Heart left ventricle (tissue), 16 donors: ENCODE measurements around the gene SWSAP1. TPM values are rescaled to one million over a fixed set of nuclear protein-coding genes. Genes with fewer than 3 reads are reported as not detected.

ENCODE experiments used
- ATAC-seq, 4 donors: fragments of 200-7000 bp; cut with Tn5 transposase; one replicate each; pipeline ENCODE4 v1.9.1; 2020 to 2022; ENCODE audit warnings: moderate library complexity in 4 of 4, mild to moderate bottlenecking in 3 of 4, moderate number of reproducible peaks in 1 of 4
- DNase-seq, 5 donors: peaks; one replicate each; pipeline ENCODE4 v3.0.0-alpha.2; 2020
- H3K27ac ChIP-seq, 12 donors: fragments of 200-600 bp; sonication (generic) in 4 of 12; one replicate each; pipeline versions ENCODE4 v1.5.0 to v1.8.0; 2016 to 2022; ENCODE audit warnings: mild to moderate bottlenecking in 2 of 12
- H3K27me3 ChIP-seq, 9 donors: fragments of 200-600 bp; sonication (generic) in 2 of 9; one replicate each; pipeline versions ENCODE4 v1.5.1 to v1.8.0; 2016 to 2022; ENCODE audit warnings: mild to moderate bottlenecking in 3 of 9
- H3K36me3 ChIP-seq, 9 donors: fragments of 200-600 bp; sonication (generic) in 2 of 9; one replicate each; pipeline versions ENCODE4 v1.5.0 to v1.8.0; 2018 to 2022; ENCODE audit warnings: mild to moderate bottlenecking in 2 of 9
- H3K4me1 ChIP-seq, 12 donors: fragments of 200-600 bp; sonication (generic) in 4 of 12; one replicate each; pipeline versions ENCODE4 v1.5.0 to v1.8.0; 2016 to 2022; ENCODE audit warnings: mild to moderate bottlenecking in 3 of 12
- H3K4me3 ChIP-seq, 12 donors: fragments of 200-600 bp; sonication (generic) in 4 of 12; one replicate each; pipeline versions ENCODE4 v1.5.0 to v1.8.0; 2017 to 2022; ENCODE audit warnings: mild to moderate bottlenecking in 9 of 12, moderate library complexity in 4 of 12
- H3K9me3 ChIP-seq, 12 donors: fragments of 200-600 bp; sonication (generic) in 4 of 12; one replicate each; pipeline versions ENCODE4 v1.5.0 to v1.8.0; 2016 to 2022; ENCODE audit warnings: mild to moderate bottlenecking in 1 of 12
- POLR2A ChIP-seq, 2 donors: fragments of 450-650 bp; IDR thresholded peaks; one replicate each; pipeline ENCODE4 v1.6.1; 2017; ENCODE audit warnings: antibody characterized with exemption in 2 of 2, mild to moderate bottlenecking in 2 of 2, moderate library complexity in 2 of 2
- WGBS, 4 donors: extraction: QIAGEN DNeasy Blood & Tissue Kit in 2 of 4; methylation state at CpG; one replicate each; pipeline versions ENCODE4 v1.1.5 to v1.1.7; 2013 to 2018; 5-methylcytosine and 5-hydroxymethylcytosine counted together
- intact Hi-C, 10 donors: fragments of 100-400 bp; cut with DNase I; formaldehyde crosslinking; loops; one replicate each; pipeline versions ENCODE4 v1.11.1 to v1.14.2; 2022
- long read RNA-seq, 3 donors: library from polyadenylated mRNA; unstranded; transcript quantifications; one replicate each; pipeline ENCODE4 v2.0.0, GENCODE V29; 2020 to 2021
- polyA plus RNA-seq, 2 donors: library from polyadenylated mRNA; stranded (reverse); fragments of 200-250 nt; gene quantifications; one replicate each; pipeline ENCODE4 v1.2.3, GENCODE V29; 2013
- total RNA-seq, 9 donors: library from RNA; depleted of rRNA in 2 of 9; stranded (reverse); fragments of >200 nt in 2 of 9; fragmentation: NEBNext Ultra II Directional in 3 of 9; extraction: Animal tissue kit (Norgen Biotek cat#: 25700) in 3 of 9; gene quantifications; one replicate each; pipeline versions ENCODE4 v1.1.0 to v1.2.4, GENCODE V29; 2016 to 2023
- TF ChIP-seq, protein P1 (sequence below), 12 donors: fragments of 200-600 bp; sonication (generic) in 4 of 12; IDR thresholded peaks; one replicate each; pipeline versions ENCODE4 v1.5.0 to v1.8.0; 2018 to 2022; ENCODE audit warnings: antibody characterized with exemption in 12 of 12, mild to moderate bottlenecking in 5 of 12
- donor health status: ischemic (EF 13 %, LVEDD 7.1; RV severe dilation, severe dysfunction).
- donor health status: healthy with polysubstance abuse.
- donor health status: DM: no; HTN: yes; CAD: no.
- donor health status: DM: no; HTN: no; CAD: no.
- donor health status: ischemic (EF 25% LVEDD 6.9; RV normal size, moderate dysfunction).
- donor health status: ischemic (EF 25% LVEDD 5.7; RV mildly dilated, moderate dysfunction).
- donor health status: healthy.
- donor health status: DM: yes; HTN: yes; CAD: no.
- donor health status: ischemic (EF 35%, LVEDD 5.7; RV mildly dilated, moderate dysfunction).
- donor health status: nonischemic (EF 11% LVEDD 7.7; RV severe dilation, severe dysfunction).
- donor health status: DM: yes; HTN: yes; CAD: no.
- donor health status: PGD.
- donor health status: ischemic (EF 29% LVEDD 5.4; RV normal size, mild dysfunction).
- donor health status: nonischemic (EF 23%, LVEDD 6.1; RV moderate dilation, normal function).

SWSAP1 gene, protein sequence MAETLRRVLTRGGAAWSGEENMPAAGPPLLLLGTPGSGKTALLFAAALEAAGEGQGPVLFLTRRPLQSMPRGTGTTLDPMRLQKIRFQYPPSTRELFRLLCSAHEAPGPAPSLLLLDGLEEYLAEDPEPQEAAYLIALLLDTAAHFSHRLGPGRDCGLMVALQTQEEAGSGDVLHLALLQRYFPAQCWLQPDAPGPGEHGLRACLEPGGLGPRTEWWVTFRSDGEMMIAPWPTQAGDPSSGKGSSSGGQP
- 1 to 10 TPM in 7 of 9 donors, under 1 TPM in 2; 0.67 to 1.9 (median 1.5) TPM for total RNA-seq
- 1 to 10 TPM; 1.9 to 2.1 TPM for polyA plus RNA-seq
- long read RNA-seq, donor 1, partial matches to known transcripts, result 0 of 4 reads
- long read RNA-seq, donor 1, other reads (novel, unspliced or antisense), result 0 of 4 reads
- long read RNA-seq, donor 2, partial matches to known transcripts, result 0 of 4 reads
- long read RNA-seq, donor 2, other reads (novel, unspliced or antisense), result 2 of 4 reads
- long read RNA-seq, donor 3, partial matches to known transcripts, result 0 of 3 reads
- long read RNA-seq, donor 3, other reads (novel, unspliced or antisense), result 0 of 3 reads

DNA sequence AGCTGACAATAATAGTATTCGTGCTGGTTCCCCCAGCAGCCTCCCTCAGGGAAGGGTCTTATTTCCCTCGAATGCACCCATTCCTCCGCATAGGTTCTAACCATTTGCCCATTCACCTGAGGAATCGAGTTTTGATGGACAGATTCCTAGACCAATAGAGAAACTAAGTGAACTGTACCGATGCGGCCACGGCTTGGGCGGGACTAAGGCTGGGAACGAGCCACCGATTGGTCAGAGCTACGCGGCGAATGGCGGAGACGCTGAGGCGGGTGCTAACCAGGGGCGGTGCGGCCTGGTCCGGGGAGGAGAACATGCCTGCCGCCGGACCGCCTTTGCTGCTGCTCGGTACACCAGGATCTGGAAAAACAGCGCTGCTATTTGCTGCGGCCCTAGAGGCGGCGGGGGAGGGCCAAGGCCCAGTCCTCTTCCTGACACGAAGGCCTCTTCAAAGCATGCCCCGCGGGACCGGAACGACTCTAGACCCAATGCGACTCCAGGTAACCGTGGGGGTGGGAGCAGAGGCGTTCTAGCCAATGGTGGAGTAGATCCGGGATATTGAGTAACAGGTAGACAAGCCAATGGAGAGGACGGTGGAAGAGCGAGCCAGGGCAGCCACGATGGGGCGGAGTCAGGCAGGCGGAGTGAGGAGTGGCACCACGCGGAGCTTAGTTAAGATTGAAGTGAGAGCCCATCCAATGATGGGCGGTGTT, at the start of gene SWSAP1:
Gene SWSAP1 (plus strand): TSS at position 234 of the 710 bp plus-strand sequence. CDS start 15 bp downstream, at position 249.
- ATAC-seq (peak; percentile 96 to 98 (median 98)), DNase-seq (peak; percentile 99)
- intact Hi-C loops, result loop anchor here in 8 of 10 donors (1.0 to 10.0 kb wide), 5 partner anchors 28 to 220 kb away; partner anchors contain the start of genes TSPAN16 (in 6 of the 8), ODAD3 (in 3 of the 8), PRKCSH (in 3 of the 8) and CCDC159 (in 1 of the 8)
- Histone ChIP-seq H3K27me3 (no peaks in the 10 kb centered on the region), H3K4me3 (peak within 1 kb of the TSS; percentile 25 to 90 (median 70)), H3K27ac (peak within 1 kb of the TSS; percentile 92 to 100 (median 96)), H3K9me3 (no peaks in the 10 kb centered on the region), H3K36me3 (peaks cover 0 to 7% (median 5%) of the 10 kb centered on the region in 9 donors), H3K4me1 (peaks cover 7 to 48% (median 21%) of the 10 kb centered on the region in 12 donors)
- 0 to 1% (median 1%) methylated on average over 40 to 44 of the region's 44 CpGs for WGBS, 4 donors
- TF ChIP-seq POLR2A (IDR thresholded peaks at IDR 0.05), result no peak
- TF ChIP-seq, protein P1, sequence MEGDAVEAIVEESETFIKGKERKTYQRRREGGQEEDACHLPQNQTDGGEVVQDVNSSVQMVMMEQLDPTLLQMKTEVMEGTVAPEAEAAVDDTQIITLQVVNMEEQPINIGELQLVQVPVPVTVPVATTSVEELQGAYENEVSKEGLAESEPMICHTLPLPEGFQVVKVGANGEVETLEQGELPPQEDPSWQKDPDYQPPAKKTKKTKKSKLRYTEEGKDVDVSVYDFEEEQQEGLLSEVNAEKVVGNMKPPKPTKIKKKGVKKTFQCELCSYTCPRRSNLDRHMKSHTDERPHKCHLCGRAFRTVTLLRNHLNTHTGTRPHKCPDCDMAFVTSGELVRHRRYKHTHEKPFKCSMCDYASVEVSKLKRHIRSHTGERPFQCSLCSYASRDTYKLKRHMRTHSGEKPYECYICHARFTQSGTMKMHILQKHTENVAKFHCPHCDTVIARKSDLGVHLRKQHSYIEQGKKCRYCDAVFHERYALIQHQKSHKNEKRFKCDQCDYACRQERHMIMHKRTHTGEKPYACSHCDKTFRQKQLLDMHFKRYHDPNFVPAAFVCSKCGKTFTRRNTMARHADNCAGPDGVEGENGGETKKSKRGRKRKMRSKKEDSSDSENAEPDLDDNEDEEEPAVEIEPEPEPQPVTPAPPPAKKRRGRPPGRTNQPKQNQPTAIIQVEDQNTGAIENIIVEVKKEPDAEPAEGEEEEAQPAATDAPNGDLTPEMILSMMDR (IDR thresholded peaks at IDR 0.05), result no peak

DNA sequence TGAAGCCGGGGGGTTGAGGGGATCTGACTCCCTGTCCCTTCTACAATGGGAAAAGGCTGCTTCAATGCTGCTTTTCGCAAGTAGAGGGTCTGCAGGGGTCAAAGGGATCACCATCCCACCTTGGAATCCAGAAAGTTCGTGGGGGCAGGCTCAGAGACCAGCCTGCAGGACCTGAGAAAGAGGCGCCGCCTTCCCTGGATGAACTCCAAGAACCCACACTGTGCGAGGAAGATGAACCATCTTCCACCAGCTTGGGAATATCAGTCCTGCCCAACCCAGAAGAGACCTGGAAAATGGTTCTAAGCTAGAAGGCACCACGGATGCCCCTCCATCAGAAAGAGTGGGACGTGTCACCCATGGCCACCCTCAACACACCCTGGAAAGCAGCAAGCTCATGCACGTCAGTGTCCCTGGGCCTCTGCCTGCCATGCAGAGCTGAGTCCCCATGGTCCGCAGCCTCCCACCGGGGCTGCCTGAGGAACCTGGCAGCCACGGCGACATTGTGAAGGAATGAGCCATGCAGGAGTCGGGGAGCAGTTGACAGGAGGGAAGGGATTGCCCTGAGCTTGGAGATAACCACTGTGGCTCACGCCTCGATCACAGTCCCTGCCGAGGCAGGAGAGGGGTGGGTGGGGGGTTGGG, 49.6 kb upstream of the SWSAP1 start:
- H3K4me3 ChIP-seq, result no peak overlapping the region
- H3K27ac ChIP-seq, result peak overlapping the region in 11 of 12 donors; percentile 27 to 89 (median 65)
- H3K9me3 ChIP-seq, result no peaks in the 10 kb centered on the region
- no peak for DNase-seq
- H3K4me1 ChIP-seq, result peaks cover 0 to 54% (median 16%) of the 10 kb centered on the region in 12 donors
- 65 to 79% (median 76%) methylated on average over 8 to 17 of the region's 17 CpGs for WGBS, 4 donors
- TF ChIP-seq, protein P1 (IDR thresholded peaks at IDR 0.05), result no peak
- no peak for TF ChIP-seq POLR2A (IDR thresholded peaks at IDR 0.05)
- intact Hi-C loops, result no loop called here
- H3K27me3 ChIP-seq, result no peaks in the 10 kb centered on the region
- ATAC-seq, result peak in 1 of 4 donors; percentile 14
- H3K36me3 ChIP-seq, result peaks cover 0 to 45% (median 20%) of the 10 kb centered on the region in 9 donors

DNA sequence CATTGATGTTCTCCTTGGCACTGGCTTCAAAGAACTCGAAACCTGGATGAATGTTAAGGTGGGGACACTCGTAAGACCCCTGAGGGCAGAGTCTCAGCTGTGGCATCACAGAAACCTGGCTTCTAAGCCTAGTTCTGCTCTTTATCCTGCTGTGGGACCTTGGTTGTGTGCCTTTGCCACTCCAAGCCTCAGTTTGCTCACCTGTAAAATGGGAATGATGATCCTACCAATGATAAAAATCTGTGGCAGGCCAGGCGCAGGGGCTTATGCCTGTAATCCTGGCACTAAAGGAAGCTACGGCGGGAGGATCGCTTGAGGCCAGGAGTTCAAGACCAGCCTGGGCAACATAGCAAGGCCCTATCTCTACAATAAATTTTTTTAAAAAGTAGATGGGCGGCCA, 48.9 kb upstream of the SWSAP1 start:
- intact Hi-C loops, result no loop called here
- TF ChIP-seq POLR2A (IDR thresholded peaks at IDR 0.05), result no peak
- TF ChIP-seq, protein P1 (IDR thresholded peaks at IDR 0.05), result no peak
- H3K4me3 ChIP-seq, result no peak overlapping the region
- H3K36me3 ChIP-seq, result peaks cover 0 to 51% (median 24%) of the 10 kb centered on the region in 9 donors
- H3K4me1 ChIP-seq, result peaks cover 0 to 50% (median 16%) of the 10 kb centered on the region in 12 donors
- no peak for DNase-seq
- H3K27ac ChIP-seq, result peak overlapping the region in 1 of 12 donors; percentile 89
- ATAC-seq, result no peak
- 87 to 97% (median 94%) methylated on average over 7 of the region's 7 CpGs for WGBS, 4 donors
- no peaks in the 10 kb centered on the region for H3K9me3 ChIP-seq
- no peaks in the 10 kb centered on the region for H3K27me3 ChIP-seq
